ENCODE results near the gene KRT78.

DNA sequence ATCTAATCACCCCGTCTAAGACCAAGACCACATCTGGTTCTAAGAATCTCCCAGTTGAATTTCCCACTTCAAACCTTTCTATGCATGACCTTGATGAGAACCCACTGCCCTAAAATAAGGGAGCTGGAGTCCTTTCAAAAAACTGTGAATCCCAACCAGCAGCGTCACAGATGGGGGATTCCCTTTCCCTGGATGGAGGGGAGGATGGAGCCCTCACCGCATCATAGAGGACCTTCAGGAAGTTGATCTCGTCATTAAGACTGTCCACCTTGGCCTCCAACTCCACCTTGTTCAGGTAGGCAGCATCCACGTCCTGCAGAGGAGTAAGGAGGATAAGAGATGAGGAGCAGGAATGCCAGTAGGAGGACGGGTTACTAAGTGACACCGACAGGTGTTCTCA lies 39.6 kb downstream of the KRT78 start:
- TF ChIP-seq, protein P1, sequence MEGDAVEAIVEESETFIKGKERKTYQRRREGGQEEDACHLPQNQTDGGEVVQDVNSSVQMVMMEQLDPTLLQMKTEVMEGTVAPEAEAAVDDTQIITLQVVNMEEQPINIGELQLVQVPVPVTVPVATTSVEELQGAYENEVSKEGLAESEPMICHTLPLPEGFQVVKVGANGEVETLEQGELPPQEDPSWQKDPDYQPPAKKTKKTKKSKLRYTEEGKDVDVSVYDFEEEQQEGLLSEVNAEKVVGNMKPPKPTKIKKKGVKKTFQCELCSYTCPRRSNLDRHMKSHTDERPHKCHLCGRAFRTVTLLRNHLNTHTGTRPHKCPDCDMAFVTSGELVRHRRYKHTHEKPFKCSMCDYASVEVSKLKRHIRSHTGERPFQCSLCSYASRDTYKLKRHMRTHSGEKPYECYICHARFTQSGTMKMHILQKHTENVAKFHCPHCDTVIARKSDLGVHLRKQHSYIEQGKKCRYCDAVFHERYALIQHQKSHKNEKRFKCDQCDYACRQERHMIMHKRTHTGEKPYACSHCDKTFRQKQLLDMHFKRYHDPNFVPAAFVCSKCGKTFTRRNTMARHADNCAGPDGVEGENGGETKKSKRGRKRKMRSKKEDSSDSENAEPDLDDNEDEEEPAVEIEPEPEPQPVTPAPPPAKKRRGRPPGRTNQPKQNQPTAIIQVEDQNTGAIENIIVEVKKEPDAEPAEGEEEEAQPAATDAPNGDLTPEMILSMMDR (IDR thresholded peaks at IDR 0.05): no peak
- TF ChIP-seq POLR2A (IDR thresholded peaks at IDR 0.05): no peak

Data from stomach (tissue), 4 donors.